GM04503 (cell line): ENCODE data around the gene AHI1.
"Not testable (repeated sequence)": the region's sequence is repeated elsewhere in the genome, so short reads cannot be mapped to it uniquely, and the experiment has no call there.

Experiments
- DNase-seq: peaks from one replicate; pipeline ENCODE4 v3.0.0-alpha.2; 2012; ENCODE audit warnings: low read depth

The AHI1 gene

DNA sequence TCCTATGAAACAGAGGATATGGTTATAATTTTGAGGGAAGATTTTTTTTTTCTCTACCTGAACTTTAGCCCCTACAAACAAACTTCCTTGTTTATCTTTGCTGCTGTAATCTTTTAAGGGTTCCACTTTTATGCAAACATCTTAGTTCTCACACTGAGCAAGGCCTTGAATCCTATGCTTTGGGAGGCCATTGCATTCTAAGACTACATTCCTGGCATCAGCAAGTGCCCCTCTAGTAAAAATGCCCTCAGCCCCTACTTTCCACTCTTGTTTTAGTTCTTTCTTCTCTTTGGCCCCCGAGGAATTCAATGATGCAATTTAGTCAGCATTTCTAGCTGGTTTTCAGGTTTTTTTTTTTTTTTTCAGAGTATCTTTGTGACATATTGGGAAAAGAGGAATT is 8.1 kb upstream of the AHI1 start:
- no peak for DNase-seq

DNA sequence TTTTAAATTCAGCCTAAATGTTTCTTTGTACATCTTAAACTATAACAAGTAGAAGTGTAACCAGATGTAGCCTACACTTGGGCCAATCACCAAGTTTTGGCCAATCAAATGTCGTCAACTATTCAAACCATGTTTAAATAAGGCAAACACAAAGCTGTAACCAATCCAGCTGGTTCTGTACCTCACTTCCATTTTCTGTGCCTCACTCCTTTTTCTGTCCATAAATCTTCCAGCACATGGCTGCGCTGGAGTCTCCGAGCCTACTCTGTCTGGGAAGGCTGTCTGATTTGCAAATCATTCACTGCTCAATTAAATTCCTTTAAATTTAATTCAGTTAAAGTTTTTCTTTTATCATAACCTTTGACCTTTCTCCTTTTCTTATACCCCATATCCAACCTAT is 7.7 kb upstream of the AHI1 start:
- DNase-seq = no peak

DNA sequence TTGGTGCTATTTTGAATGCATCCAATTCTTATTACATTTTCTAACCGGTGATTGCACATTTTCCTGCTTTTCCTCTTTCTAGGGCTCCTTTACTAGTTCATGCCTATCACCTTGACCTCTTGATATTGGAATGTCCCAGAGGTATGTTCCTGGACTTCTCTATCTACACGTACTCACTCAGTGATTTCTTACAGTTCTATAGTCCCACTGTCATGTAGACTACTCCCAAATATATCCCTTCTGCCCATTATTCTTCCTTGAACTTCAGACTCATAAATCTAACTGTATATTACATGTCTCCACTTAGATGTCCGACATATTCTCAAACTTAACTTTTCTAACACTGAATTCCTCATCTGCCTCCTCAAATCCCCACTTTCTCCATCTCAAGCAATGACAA is 7.2 kb upstream of the AHI1 start:
- DNase-seq = no peak

DNA sequence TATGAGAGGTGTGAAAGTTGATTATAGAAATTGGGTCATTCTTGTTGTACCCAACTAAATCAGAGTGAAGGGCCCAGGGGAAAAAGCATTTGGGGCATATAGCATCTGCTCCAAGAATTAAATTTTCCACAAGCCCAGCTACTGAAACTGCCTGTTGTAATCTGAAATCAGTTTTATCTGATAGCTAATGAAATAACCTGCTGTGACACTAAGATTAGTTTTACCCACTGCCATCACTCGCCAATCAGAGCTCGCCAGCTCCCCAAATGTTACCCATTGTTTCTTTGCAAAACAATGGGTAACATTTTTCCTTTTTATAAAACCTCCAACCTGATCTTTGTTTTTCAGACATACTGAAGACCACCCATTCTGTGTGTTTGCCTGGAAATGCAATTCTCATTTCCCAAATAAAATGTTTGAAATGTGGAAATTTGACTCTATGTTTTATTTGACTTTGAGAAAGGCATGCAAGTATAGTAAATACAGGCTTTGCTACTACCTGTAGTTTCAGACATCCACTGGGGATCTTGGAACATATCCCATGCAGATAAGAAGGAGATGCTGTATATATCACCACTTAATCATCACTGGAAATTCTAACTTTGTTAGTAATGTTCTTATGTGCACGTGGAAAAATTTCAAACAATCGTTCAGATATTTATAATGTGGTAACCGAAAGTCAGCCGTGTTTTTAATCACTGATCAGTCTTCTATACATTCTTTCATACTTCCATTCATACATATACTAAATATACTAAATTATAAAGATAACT is 6.3 kb upstream of the AHI1 start:
- DNase-seq = no peak

DNA sequence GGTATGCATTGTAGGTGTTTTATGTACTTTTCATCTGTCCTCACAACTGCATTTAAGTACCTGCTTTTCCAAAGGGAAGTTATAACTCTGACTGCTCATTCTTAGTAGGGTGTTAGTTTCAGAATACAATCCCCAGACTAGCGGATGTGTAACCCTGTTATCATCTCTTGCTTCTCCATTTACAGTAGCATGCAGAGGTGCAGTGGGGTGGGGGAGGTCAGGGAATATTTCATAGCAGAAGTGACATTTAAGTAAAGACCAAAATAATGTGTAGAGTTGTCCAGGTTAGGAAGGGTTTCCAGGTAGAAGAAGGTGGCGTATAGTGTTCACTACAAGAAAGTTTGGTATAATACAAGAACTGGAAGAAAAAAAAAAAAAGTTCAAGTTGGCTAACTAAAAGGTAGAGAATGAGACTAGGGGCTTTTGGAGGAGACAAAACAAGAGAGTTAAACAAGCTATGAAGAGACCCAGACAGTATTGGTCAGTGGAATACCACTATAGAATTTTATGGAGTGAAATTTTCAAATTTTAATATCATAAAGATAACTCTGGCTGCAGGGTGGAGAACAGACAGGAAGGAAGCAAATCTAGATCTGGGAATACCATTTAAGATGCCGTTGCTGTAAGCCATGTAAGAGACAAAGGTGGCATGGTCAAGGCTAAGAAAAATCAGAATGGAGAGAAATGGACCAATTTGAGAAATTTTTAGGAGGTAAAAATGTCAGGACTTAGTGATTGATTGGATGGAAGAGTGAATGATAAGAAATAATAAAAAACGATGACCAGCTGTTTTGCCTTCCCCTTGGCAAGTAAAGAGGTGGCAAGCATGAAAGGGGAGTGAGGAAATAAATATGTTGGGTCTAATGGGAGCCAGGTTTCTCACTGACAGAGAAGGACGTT is 2.2 kb upstream of the AHI1 start:
- no peak for DNase-seq

DNA sequence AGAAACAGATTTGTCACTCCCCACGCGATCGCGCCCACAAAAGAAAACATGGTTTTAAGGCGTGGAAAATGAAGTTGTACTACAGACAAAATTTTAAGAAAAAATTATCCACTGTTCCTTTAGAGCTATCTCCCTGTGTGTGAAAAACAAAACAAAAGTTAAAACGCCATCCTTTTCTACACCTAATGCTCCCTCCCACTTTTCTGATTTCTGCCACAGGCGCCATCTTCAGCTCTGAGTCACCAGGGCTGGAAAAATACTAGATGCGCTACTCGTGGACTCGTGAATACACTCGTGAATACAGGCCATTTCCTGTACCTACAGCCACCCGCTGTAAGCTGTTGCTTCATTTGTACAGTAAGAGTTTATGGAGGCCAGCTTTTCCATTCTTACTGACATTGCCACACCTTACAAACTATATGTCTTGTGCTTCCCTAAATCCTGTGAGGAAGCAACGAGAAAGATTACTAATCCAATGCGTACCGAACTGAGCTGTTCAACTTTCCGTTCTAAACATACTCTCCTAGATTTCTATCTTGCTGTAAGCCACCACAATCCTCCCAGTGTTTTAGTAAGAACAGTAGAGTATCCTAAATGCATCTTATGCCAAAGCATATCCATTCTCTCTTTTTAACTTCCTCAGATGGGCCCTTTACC is 773 bp upstream of the AHI1 start:
- peak; percentile 69 for DNase-seq

DNA sequence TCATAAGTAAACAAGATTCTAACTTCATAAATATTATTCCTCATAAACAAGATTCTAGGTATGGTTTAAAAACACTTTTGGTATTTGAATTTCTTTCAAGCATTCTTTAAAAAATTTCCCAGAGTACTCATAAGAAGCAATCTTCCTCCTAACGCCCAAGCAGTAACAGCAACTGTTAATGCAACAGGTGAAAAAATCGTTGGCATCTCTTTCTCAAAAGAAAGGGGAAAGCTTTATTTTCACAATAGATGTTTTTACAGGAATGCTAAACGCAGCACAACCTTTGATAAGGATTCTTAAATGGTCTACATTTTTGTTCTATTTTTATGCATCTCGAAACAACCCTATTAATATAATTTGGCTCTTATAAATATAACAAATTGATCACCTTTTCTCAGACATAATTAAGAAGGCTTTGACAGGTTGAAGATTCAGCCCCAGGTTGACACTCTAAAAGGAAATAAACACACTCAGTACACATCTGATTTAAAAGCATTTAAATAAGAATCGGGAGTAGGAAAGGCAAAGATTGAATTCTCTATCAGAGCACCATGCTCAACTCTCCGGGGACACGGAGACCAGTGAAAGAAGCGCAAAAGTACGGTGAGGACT is 634 bp downstream of the AHI1 start:
- no peak for DNase-seq

DNA sequence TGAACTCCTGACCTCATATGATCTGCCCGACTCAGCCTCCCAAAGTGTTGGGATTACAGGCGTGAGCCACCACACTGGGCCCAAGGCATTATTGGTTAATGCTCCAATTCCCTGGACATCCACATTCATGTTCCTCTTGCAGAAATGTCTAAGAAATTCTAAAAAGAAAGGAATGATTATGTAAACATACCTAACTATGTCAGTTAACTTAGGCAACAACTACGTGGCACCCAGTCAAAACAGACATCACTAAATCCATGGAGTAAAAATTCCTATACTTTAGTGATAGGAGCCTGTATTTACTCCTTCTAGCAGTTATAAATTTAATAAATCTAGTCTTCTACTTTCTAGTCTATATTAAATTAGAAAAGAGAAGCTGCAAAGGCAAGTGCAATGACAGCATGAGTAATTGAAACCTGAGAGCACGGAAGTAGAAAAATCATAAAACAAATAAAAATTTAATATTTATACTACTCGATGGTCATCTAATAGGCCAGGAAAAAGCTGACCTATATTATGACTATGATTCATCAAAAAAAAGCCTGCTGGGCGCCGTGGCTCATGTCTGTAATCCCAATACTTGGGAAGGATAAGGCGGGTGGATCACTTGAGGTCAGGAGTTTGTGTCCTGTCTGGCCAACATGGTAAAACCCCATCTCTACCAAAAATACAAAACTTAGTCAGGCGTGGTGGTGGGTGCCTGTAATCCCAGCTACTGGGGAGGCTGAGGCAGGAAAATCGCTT is 4.2 kb downstream of the AHI1 start:
- DNase-seq = no peak

DNA sequence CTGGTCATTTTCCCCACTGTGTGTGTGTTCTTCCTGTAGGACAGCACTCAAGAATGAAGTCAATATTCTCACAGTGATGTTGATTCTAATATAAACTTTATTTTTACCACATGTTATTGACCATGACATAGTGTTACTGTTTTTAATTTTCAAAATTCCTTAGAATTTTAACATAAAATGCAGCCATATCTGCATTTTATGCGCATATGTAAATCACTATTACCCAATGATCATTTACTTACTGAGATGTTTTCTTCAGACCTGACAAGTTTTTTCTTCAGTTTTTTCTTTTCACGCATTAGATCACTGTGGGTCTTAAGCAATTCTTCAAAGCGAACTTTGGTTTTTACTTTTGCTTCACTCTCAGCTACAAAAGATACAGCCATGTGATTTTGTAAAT is 7.2 kb downstream of the AHI1 start:
- no peak for DNase-seq

DNA sequence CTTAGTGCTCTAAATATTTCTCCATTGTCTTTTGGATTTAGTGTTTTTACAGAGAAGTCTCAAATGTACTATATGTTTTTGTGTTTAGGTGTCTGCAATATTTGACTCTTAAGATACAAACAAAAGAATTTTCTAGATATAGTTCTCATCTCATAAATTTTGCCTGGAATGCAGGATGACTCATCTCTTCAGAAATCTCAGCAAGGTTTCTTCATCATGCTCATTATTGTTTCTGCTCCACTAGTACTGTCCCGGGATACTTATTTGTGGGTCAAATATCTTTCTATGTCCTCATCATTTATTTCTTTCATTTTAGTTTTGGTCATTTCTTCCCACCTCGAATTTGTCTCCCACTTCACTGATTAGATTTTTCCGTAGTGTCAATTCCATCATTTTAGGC is 9.5 kb downstream of the AHI1 start:
- DNase-seq = peak; percentile 51

DNA sequence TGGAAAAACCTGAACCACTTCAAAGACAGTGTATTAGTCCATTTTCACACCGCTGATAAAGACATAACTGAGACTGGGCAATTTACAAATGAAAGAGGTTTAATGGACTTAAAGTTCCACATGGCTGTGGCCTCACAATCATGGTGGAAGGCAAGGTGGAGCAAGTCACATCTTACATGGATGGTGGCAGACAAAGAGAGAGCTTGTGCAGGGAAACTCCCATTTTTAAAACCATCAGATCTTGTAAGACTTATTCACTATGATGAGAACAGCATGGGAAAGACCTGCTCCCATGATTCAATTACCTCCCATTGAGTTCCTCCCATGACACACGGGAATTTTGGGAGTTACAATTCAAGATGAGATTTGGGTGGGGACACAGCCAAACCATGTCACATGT is 13.6 kb downstream of the AHI1 start:
- not testable (repeated sequence) for DNase-seq

DNA sequence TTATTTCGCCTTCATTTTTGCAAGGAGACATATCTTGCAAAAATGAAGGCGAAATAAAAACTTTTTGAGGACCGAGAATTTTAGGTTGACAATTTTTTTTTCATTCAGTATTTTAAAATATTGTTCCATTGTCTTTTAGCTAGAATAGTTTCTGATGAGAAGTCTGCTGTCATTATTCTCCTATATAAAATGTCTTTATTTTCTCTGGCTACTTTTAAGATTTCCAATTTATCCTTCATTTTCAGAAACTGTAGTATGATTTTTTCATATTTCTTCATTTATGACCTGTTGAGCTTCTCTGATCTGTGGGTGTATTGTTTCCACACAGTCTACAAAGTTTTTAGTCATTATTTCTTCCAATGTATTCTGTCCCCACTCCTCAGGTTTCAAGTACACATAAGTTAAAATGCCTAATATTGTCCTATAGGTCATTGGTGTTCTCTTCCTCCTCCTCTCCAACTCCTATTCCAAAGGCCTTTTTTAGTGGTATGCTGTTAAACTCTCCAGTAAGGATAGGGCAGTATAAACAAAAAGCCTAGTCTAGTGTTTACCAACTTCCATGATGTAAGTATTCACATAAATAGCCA is 15.7 kb downstream of the AHI1 start:
- DNase-seq = no peak

DNA sequence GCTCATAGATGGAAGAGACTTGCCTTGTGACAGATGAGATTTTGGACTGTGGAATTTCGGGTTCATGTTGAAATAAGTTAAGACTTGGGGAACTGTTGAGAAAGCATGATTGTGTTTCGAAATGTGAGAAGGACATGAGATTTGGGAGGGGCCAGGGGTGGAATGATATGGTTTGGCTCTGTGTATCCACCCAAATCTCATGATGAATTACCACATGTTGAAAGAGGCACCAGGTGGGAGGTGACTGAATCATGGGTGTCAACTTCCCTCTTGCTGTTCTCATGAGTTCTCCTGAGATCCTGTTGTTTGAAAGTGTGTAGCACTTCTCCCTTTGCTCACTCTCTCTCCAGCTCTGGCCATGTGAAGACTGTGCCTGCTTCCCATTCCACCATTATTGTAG is 17.9 kb downstream of the AHI1 start:
- DNase-seq = no peak

DNA sequence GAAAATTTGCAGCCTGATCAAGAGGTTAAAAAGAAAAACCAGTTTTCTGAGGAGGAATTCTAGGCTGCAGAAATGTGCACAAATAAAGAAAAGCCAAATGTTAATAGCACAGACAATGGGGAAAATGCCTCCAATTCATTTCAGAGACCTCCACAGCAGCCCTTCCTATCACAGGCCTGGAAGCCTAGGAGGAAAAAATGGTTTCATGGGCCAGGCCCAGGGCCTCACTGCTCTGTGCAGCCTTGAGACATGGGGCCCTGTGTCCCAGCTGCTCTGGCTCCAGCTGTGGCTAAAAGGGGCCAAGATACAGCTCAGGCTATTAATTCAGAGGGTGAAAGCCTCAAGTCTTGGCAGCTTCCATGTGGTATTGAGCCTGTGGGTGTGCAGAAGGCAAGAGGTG is 18.9 kb downstream of the AHI1 start:
- DNase-seq = no peak

DNA sequence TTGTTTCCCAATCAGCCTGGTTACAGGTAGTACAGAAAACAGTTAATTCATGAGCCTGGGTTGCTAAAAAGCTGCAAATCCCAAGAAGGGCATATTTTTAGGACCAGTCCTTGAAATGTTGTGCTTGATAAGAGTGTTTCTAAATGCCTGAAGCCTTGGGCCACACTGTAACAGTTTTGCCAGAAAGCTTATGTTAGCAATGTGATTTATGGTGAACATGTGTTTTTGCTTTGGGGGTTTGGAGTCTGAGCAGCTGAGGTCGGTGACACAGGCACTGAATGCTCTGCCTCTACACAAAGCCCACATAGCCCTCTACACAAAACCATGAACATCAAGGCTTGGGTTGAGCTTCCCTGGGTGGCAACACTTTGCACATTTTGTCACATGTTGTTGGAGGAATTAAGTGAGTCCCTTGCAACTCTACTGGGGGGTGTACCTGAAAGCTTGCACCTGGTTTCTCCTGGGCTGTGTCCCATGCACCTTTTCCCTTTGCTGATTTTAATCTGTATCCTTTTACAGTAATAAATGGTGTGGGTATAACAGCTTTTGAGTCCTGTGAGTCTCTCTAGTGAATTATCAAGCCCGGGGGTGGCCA is 22.2 kb downstream of the AHI1 start:
- peak; percentile 70 for DNase-seq

DNA sequence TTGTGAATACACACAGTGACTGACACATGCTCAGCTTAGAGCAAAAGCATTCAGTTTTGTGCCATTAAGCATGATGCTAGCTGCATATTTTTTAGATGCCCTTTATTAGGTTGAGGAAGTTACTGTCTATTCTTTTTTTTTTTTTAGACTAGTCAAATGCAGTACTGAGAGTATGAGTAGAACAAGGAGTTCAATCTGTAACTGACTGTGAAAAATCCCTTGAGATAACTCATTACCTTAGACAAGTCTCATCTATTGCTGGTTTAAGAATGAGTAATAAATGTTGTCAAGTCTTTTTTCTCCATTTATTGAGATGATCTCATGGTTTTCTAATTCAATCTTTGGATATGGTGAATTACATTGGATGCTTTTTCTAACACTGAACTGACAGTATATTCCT is 23.2 kb downstream of the AHI1 start:
- DNase-seq = no peak

DNA sequence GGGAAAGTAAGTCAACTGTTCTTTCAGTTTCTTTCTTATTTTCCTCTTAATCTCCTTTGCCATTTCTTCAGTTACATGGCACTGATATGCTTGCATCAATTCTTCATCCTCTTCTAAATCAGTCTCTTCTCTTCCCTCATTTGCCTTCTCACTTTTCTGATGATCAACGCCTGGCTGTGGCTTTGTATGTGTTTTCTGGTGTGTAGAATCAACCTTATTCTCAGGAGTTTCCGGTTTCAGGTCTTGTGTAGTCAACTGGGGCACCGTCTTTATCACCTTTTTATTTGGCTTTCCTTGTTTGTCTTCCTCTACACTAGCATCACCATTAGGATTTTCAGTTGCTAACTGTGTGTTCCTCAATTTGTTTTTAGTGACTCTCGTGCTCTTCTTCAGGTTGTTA is 31.6 kb downstream of the AHI1 start:
- DNase-seq = no peak

DNA sequence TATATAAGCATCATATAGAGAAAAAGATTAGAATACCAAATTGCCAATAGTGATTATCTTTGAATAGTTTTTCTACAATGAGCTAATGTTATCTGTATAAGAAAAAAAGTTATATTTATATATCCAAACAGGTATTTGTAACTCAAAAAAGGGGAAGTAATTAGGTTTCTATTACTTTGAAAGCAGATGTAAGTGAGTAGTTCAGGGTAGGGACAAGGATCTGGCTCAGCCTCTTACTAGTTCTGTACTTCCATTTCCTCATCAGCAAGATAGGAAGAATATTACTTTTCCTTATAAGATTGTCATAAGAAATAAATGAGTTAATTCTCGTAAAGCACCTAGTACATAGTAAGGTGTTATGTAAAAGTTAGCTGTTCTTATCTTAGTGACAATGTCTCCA is 32.2 kb downstream of the AHI1 start:
- no peak for DNase-seq

DNA sequence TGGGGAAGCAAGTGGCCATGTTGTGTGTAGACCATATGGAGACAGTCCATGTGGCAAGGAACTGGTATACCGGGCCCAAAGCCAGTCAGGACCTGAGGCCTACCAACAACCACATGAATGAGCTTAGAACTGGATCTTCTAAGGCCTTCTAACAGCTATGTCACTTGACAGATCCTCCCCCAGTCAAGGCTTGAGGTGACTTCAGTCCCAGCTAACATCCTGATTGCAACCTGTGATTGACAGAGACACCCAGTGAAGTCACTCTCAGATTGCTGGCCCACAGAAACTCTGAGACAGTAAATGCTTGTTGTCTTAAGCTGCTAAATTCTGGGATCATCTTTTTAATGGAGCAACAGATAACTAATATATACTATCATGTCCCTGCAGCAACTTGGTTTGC is 32.9 kb downstream of the AHI1 start:
- DNase-seq = no peak

DNA sequence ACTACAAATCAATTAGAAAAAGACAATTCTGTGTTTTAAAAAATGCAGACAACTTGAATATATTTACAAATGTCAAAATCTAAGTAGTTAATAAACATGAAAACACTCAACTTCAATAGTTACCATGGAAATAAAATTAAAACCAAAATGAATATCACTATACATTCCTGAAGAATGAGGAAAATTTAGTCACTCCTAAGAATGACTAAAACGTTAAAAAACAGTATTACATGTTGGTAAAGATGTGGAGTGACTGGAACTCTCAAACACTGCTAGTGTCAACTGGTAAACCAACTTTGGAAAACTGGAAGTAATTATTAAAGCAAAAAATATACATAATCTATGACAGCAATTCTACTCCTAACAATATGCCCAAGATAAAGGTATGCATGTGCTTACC is 36.3 kb downstream of the AHI1 start:
- no peak for DNase-seq

DNA sequence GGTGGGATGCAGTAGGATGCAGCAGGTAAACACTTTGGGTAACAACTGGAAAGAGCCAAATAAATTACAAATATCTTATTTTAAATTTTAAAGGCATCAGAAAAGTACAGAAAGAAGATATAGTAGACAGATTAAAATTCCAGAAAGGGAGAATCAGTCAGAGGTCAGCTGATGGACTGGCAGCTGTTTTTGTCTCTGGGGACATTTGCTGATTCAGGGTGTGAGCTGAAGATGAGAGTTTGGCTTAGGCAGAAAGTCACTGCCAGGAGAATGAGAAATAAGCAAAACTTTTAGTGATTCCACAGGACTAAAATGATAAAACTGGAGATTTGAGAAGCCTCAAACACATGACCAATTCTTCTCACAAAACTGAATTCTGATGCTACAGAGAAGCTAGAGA is 39.5 kb downstream of the AHI1 start:
- peak; percentile 27 for DNase-seq
